NCI-H2029 treated with DMSO at 0.1 percent for 48 hours (cell line): ENCODE data around the gene GKN1.

Experiments used
- DNase-seq: peaks from one replicate; lab custom pipeline; 2025; lab: John Stamatoyannopoulos, UW

Gene GKN1

DNA sequence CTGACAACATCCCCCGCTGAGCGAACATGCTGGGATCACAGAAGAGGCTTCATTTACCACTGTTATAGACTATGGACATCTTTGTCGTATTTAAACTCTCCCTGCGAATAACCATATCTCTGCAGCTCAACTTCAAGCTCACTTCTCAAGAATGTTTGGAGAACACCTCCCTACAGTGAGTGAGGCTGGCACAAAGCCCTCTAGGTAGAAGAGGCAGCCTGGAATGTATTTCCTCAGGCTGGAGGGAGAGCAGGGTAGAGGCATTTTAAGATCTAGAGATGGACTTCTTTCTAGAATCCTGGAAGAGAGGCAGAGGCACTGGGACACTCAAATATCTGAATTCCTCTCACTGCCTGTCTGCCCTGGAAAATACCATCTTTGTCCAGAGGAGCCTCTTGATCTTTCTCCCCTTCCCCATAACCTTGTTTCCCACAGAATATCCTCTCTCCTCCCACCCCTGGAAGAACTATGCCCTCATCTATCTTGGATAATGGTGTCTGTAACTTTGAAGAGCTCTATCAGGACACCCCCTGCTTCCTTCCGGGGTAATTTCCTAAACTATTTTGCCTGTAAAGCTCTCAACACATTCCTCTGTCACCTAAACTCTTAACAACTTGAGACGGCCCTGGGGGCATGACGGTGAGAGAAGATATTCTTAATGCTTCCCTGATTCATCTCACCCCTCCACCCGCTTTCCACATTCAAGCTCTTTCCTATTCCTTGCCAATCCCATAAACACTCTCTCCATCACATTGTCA is 36.2 kb downstream of the GKN1 start:
- no peak for DNase-seq

GRCh38 chr2:69011611-69012157 is 37.2 kb downstream of the GKN1 start:
- no peak for DNase-seq

DNA sequence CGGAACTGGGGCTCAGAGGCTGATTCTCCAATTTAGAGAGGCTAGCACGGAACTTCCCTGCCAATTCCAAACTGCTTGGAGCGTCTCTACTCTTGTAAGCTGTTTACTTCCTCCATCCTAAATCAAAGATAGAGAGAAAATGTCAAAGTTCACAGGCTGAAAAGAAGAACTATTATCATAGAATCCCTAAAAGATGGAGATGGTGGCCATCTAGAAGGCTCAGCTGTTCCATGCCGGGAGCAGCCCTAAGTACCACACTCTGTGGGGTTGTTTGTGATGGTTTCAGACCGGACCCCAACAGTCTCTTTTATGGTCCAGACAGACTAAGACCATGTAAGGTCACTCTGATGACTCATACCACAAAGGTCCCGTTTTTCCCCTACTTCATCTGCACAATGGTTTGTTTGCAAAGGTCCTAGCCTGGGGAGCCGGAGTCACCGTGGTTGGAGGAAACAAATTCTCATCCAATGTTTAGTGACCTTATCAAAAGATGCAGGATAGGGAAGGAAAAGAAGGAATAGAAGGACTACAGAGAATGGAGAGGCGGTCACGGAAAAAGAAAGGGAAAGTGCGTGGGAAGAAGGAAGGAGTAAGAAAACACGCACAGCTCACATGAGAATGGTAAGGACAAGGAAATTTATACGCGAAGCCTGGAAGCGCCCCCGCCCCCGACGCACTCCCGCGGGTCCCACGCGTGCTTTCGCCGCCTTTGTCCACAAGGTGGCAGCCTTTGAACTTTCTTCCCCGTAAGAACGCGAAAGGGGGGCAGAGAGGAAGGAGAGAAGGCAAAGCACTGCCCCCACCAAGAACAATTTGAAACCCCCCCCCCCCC is 38.1 kb downstream of the GKN1 start:
- DNase-seq: peak; percentile 10

DNA sequence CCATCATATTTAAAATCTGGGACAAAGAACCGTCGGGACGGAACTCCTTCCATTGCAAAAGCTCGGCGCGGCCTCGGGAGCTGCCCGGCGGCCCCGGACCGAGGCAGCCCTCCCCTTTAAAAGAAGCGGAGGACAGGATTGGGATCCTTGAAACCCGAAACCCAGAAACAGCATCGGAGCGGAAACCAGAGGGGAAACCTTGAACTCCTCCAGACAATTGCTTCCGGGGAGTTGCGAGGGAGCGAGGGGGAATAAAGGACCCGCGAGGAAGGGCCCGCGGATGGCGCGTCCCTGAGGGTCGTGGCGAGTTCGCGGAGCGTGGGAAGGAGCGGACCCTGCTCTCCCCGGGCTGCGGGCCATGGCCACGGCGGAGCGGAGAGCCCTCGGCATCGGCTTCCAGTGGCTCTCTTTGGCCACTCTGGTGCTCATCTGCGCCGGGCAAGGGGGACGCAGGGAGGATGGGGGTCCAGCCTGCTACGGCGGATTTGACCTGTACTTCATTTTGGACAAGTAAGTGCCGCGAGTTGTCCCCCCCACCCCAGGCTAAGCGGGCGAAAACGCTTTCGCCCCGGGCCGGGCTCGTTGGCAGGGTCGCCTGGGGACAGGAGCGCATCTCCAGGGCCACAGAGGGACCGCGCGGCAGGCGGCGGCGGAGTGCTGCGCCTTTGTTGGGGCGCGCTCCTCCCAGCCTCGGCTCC is 38.9 kb downstream of the GKN1 start, which contains the start of gene ANTXR1:
Gene ANTXR1 (plus strand): TSS at position 38 of the 698 bp plus-strand sequence. CDS start 321 bp downstream, at position 359.
- DNase-seq: peak; percentile 21

GRCh38 chr2:69013840-69014821 is 39.7 kb downstream of the GKN1 start:
- no peak for DNase-seq

GRCh38 chr2:69017080-69017479 is 42.6 kb downstream of the GKN1 start:
- no peak for DNase-seq

DNA sequence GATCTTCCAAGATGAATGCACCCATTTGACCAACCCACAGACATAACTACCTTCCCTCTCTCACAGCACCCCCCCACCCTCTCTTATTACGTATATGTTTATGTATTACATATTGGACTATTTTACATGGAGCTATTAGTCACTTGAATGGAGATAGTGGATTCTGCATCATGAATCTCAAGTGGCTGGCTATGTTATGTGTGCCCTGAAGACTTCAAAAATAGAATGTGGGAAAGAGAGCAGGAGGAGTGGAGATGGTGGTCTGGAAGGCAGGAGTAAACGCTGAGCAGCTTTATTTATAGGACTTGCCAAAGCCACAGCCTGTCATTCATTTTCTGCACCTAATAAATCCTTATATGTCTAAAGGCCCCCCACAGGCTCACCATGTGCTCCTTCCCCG is 43.4 kb downstream of the GKN1 start:
- no peak for DNase-seq

GRCh38 chr2:69018678-69019095 is 44.3 kb downstream of the GKN1 start:
- no peak for DNase-seq

DNA sequence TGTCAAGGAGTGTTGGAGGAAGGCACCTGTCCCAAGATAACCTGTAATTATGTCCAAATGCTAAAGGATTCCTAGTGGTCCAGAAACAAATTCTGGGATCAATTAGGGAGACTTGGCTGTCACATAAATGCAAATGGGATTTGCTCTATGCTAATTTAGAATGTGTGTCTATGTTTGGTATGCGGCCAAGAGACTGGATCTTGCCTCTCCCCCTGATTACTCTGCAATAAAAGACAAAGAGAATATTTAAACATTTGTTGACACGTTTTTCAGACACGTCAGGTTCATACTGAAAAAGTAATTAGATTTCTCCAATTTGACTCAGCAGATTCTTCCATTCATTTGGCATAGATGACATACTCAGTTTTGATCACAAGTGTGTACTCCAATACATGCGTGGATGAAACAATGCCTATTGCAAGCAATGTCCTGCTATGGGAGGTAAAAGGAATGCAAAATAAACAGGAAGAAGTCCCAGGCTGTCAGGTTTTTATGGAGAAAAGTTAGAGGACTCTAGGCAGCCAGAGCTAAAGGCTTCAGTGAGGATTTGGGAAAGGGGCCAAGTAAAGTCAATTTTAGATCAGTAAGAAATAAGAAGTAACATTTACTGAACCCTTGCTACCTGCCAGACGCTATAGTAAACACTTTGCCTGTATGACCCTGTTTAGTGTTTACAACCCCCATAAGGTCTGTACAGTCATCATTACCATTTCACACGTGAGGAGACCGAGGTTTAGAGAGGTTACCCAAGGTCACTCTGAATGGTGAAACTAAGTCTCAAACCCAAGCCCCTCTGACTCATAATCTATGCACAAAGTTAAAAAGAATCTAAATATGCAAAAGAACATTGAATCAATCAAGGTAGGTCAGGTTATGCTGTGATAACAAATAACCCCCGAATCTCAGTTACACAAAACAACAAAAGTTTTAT is 46.3 kb downstream of the GKN1 start:
- DNase-seq: no peak

DNA sequence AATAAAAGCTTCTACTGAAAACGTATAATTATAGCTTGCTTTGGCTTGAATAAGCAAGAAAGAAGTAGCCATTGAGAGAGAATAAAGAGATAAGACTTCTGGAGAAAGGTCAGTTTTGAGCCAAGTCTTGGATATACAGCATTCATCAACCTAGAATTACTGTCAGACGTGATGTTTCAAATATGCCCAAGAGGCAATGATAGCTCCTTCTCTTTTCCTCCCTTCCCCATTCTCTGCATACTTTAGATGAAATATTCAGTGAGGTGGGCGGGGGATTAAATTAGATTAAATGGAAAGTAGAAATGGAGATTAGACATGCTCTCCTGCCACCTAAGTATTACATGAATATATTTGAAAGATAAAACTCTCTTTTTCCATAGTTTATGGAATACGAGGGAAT is 47.3 kb downstream of the GKN1 start:
- no peak for DNase-seq

DNA sequence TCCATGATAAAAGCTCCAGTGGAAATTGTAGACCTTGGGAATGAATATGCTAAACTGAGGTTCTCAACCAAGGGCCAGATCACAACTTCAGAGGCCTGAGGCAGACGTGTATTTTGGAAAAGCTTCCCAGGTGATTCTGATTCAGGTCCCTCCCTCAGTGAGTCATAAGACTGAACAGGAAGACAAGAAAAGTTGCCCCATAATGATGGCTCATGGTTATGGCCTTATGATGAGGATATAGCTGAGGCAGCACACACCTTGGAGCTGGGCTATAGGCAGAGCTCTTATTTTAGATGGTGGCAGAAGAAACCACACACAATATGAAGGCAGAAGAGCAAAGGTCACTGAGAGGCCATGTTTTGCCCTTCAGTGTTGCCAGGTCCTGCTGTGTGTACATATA is 48.1 kb downstream of the GKN1 start:
- DNase-seq: no peak

DNA sequence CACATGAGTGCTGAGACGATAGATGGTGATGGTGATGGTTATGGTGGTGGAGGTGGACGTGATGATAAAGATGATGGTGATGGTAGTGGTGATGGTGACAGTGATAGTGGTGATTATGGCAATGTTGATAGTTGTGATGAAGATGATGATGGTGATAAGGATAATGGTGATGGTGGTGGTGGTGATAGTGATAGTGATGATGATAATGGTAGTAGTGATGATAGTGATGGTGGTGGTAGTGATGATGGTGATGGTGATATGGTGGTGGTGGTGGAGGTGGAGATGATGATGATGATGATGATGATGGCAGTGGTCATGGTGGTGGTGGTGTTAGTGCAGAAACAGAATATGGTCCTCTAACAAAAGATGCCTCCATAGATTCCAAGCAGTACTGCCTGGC is 48.8 kb downstream of the GKN1 start:
- no peak for DNase-seq

DNA sequence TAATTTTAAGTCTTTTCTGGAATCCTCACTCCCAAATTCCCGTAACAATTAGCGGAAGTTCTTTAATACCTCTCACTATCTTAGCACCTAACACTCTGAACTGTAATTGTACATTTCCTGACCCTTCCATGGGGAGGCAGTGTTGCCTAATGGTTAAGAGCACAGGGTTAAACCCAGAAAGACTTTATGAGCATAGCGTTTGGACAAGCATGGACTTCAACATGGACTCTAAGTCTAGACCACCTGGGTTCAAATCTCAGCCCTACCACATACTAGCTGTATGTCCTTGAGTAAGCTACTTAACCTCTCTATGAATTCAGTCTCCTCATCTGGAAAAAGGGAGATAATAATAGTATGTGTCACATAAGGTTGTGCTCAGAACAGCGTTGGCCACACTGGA is 51.6 kb downstream of the GKN1 start:
- DNase-seq: peak; percentile 27

DNA sequence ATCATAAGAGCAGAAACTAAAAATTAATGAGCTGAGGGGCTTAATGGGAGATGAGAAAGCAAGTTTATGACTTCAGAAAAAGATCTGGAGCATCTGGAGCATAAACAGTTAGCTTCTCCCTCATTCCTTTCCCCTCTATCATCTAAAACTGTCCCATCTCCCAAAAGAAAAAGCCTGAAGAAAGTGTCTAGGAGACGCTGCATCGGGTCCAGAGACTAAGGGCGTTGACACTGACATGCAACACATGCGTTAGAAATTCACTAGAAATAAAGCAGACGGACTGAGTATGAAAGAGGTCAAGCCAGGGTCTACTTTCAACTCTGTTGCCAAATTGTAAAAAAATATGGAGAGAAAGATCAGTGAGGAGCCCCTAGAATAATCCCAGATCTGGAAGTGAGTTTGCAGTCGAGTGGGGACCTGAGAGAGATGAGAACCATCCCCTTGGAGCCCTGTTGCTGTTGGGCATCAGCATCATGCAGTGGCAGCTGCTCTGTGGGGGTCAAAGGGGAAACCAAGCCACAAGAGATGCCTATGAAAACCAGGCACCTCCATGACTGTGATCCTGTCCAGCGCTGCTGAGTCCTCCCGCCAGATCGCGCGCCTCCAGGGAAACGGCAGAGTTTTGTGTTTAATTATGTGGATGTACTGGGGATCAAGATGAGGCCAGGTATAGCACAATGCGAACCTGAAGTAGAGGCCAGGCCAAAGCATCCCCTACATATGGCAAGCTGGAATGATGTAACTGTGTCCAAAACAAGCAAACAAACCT is 52.4 kb downstream of the GKN1 start:
- no peak for DNase-seq
